AG20443 (cell line): ENCODE data around the gene ELAC2.
"Not testable (repeated sequence)": the region's sequence is repeated elsewhere in the genome, so short reads cannot be mapped to it uniquely, and the experiment has no call there.

ENCODE experiments used
- DNase-seq: peaks from one replicate; pipeline ENCODE4 v3.0.0; 2012; ENCODE audit warnings: low spot score, mixed read lengths

Gene ELAC2

GRCh38 chr17:12990041-12990808, 27.6 kb downstream of the ELAC2 start:
- DNase-seq = no peak

GRCh38 chr17:12987120-12987519, 30.7 kb downstream of the ELAC2 start:
- DNase-seq = no peak

GRCh38 chr17:12985431-12986293, 32.2 kb downstream of the ELAC2 start:
- DNase-seq = no peak

GRCh38 chr17:12983991-12984884, 33.6 kb downstream of the ELAC2 start:
- DNase-seq = peak; percentile 93

GRCh38 chr17:12982224-12982623, 35.6 kb downstream of the ELAC2 start:
- no peak for DNase-seq

GRCh38 chr17:12979826-12980500, 37.9 kb downstream of the ELAC2 start:
- peak; percentile 44 for DNase-seq

- no peak for DNase-seq
Measured at GRCh38 chr17:12979246-12979645, 38.6 kb downstream of the ELAC2 start.

- not testable (repeated sequence) for DNase-seq
Measured at GRCh38 chr17:12978787-12979186, 39.0 kb downstream of the ELAC2 start.

GRCh38 chr17:12977008-12977751, 40.6 kb downstream of the ELAC2 start:
- DNase-seq = peak; percentile 27

- DNase-seq = peak; percentile 49
Measured at GRCh38 chr17:12974005-12974531, 43.8 kb downstream of the ELAC2 start.

GRCh38 chr17:12973496-12974004, 44.3 kb downstream of the ELAC2 start:
- DNase-seq = peak; percentile 44

GRCh38 chr17:12967962-12968361, 49.9 kb downstream of the ELAC2 start:
- no peak for DNase-seq

- DNase-seq = no peak
Measured at GRCh38 chr17:12966413-12966812, 51.4 kb downstream of the ELAC2 start.

GRCh38 chr17:12965988-12966387, 51.8 kb downstream of the ELAC2 start:
- DNase-seq = no peak

GRCh38 chr17:12964840-12965239, 53.0 kb downstream of the ELAC2 start:
- no peak for DNase-seq

- no peak for DNase-seq
Measured at GRCh38 chr17:12964162-12964561, 53.7 kb downstream of the ELAC2 start.

GRCh38 chr17:12963505-12963904, 54.3 kb downstream of the ELAC2 start:
- DNase-seq = no peak

GRCh38 chr17:12961655-12962054, 56.2 kb downstream of the ELAC2 start:
- DNase-seq = no peak

- DNase-seq = peak; percentile 42
Measured at GRCh38 chr17:12959441-12959840, 58.4 kb downstream of the ELAC2 start.

- DNase-seq = peak; percentile 48
Measured at GRCh38 chr17:12958786-12959185, 59.0 kb downstream of the ELAC2 start.
